HG02885 (cell line): ENCODE measurements around the gene RDH16.
"Not testable (repeated sequence)": the region's sequence is repeated elsewhere in the genome, so short reads cannot be mapped to it uniquely, and the experiment has no call there.

Experiments
- ATAC-seq: cut with Tn5 transposase; IDR thresholded peaks from one replicate; pipeline ENCODE4 v1.9.1; 2021; ENCODE audit warnings: mild to moderate bottlenecking; ENCODE audit not compliant: unreplicated experiment, poor library complexity

RDH16 gene

GRCh38 chr12:56989861-56990610 is 32.6 kb upstream of the RDH16 start:
- no peak for ATAC-seq

DNA sequence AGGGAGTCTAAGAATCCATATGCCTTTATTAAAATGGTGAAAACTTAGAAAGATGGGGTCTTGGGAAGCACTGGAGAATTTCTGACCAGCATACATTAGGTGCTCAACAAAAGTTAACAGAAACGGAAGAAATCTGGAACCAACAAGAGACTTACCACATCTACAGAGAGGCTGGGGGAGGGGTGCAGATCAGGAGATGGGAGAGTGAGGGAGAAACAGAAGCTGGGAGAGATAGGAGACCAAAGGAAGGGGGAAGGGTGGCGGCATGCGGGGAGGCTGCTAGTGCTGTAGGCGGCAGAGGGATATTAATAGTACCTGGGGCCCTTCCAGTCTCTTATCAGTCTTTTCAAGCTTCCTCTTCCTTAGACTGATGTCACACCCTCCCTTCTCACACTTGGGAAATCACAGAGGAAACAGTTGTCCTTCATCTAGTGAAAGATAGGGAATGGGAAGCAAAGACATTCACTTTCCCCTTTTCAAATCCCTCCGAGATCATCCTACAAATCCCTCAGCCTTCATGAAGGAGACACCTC is 30.9 kb upstream of the RDH16 start:
- ATAC-seq: no peak

DNA sequence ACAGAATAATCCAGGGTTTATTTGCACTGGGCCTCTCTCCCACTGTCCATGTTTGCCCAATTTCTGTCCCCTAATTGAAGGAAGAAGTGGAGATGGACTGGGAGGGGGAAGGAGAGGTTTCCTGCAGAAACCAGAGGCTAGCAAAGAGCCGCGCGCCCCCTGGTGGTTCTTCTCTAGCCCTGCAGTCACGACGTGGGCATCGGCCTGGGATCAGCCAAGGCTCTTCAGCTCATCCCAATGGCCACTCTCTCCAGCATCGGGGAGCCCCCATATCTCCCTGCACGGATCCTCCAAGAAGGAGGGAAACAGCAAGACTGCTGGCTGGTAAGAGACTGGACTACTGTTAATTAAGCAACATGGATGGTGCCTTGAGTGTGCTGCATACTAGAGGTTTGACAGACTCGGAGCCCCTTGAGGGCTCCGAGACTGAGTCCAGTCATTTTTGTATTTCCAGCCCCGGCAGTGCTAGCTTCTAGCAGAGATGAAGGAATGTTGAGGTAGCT is 30.2 kb upstream of the RDH16 start:
- ATAC-seq: peak; percentile 54

- ATAC-seq: no peak
Observed at GRCh38 chr12:56987011-56987410, 29.6 kb upstream of the RDH16 start.

- ATAC-seq: not testable (repeated sequence)
Observed at GRCh38 chr12:56985714-56986113, 28.3 kb upstream of the RDH16 start.

DNA sequence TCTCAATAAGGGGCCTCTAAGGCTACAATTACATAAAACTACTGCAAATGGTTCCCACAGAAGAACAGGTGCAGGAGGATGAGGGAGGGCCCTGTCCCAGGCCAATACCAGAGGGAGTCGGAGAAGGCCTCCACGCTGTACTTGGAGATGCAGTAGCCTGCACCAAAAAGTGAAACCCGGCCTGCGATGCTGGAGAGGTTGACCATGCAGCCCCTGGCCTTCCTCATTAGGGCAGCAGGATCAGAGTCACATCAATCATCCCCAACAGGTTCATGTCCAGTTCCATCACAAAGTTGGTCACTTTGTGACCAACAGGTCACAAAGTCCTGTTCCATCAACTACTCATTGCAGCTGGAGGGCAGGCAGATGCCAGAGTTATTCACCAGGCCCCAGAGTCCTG is 26.0 kb upstream of the RDH16 start:
- ATAC-seq: no peak

- ATAC-seq: not testable (repeated sequence)
Observed at GRCh38 chr12:56982578-56983236, 25.3 kb upstream of the RDH16 start.

GRCh38 chr12:56980941-56981530 is 23.6 kb upstream of the RDH16 start:
- no peak for ATAC-seq

DNA sequence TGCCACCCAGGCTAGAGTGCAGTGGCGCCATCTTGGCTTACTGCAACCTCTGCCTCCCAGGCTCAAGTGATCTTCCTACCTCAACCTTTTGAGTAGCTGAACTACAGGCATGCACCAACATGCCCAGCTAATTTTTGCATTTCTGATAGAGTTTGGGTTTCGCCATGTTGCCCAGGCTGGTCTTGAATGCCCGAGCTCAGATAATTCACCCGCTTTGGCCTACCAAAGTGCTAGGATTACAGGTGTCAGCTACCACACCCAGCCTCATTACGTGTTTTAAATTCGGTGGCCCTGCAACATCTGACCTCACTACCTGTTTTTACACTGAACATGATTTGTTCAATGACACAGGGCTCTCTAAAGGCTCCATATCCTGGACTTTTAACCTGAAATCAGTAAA is 22.9 kb upstream of the RDH16 start:
- no peak for ATAC-seq

DNA sequence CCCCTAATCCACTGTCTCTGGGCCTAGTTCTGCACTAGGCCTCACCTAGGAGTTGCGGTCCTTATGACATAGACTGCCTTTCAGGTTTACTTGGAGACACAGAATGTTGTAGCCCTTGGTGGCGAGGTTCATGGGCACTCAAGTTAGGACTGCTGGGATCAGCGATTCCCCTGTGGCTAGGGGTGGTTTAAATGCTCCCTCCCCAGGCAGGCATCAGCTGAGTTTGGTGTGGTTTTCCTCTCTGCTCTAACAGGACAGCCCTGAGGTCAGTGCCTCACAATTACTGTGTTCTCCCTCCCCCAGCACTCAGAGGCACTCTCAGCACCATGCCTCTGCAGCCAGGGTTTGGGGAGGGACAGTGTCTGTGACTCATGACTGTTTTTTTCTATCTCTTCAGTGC is 22.2 kb upstream of the RDH16 start:
- no peak for ATAC-seq

GRCh38 chr12:56978397-56979138 is 21.2 kb upstream of the RDH16 start:
- ATAC-seq: no peak

DNA sequence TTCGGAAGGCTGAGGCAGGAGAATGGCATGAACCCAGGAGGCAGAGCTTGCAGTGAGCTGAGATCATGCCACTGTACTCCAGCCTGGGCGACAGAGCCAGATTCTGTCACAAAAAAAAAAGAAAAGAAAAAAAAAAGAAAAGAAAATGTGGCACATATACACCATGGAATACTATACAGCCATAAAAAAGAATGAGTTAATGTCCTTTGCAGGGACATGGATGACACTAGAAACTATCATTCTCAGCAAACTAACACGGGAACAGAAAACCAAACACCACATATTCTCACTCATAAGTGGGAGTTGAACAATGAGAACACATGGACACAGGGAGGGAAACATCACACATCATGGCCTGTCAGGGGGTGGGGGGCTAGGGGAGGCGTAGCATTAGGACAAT is 20.0 kb upstream of the RDH16 start:
- not testable (repeated sequence) for ATAC-seq

GRCh38 chr12:56974224-56974623 is 16.8 kb upstream of the RDH16 start:
- not testable (repeated sequence) for ATAC-seq

DNA sequence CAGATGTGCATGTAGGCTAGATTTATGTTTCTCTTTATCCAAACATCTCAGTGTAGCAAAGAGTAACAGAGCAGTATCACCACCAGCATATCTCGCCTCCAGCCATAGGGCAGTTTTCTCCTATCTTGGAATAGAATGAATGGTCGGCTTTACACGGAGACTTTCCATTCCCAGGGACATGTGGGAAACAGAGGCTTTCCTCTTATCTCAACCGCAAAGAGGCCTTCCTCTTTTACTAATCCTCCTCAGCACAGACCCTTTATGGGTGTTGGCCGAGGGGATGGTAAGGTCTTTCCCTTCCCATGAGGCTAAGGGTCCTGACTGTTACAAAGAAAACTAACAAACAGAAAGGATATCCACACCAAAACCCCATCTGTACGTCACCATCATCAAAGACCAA is 11.5 kb upstream of the RDH16 start:
- ATAC-seq: not testable (repeated sequence)

- ATAC-seq: not testable (repeated sequence)
Observed at GRCh38 chr12:56965997-56966642, 8.7 kb upstream of the RDH16 start.

GRCh38 chr12:56965124-56965523 is 7.7 kb upstream of the RDH16 start:
- ATAC-seq: not testable (repeated sequence)

- ATAC-seq: not testable (repeated sequence)
Observed at GRCh38 chr12:56963557-56963956, 6.1 kb upstream of the RDH16 start.

- not testable (repeated sequence) for ATAC-seq
Observed at GRCh38 chr12:56962247-56962646, 4.8 kb upstream of the RDH16 start.

- ATAC-seq: no peak
Observed at GRCh38 chr12:56958422-56958821, 1.0 kb upstream of the RDH16 start.
